Left ventricle myocardium inferior (tissue), 1 donor: Measurements from ENCODE around the gene KCNJ15. TPM values are rescaled to one million over a fixed set of nuclear protein-coding genes. Genes with fewer than 3 reads are reported as not detected.

Experiments used
- DNase-seq: peaks from one replicate; pipeline ENCODE4 v3.0.0-alpha.2; 2020
- H3K27ac ChIP-seq: fragments of 200-600 bp; replicated peaks from 2 replicates; pipeline ENCODE4 v1.8.0; 2021
- H3K27me3 ChIP-seq: fragments of 200-600 bp; 2 replicates; pipeline ENCODE4 v1.8.0; 2021; ENCODE audit warnings: low read depth
- H3K36me3 ChIP-seq: fragments of 200-600 bp; 2 replicates; pipeline ENCODE4 v1.8.0; 2021
- H3K4me1 ChIP-seq: fragments of 200-600 bp; 2 replicates; pipeline ENCODE4 v1.8.0; 2021
- H3K4me3 ChIP-seq: fragments of 200-600 bp; 2 replicates; pipeline ENCODE4 v1.8.0; 2021; ENCODE audit warnings: mild to moderate bottlenecking, moderate library complexity
- H3K9me3 ChIP-seq: fragments of 200-600 bp; replicated peaks from 2 replicates; pipeline ENCODE4 v1.8.0; 2021
- intact Hi-C: fragments of 100-400 bp; cut with micrococcal nuclease; formaldehyde crosslinking; loops from one replicate; pipeline ENCODE4 v1.11.0; 2022
- total RNA-seq: library from RNA; stranded (reverse); fragmentation: NEBNext Ultra II Directional; extraction: Animal tissue kit (Norgen Biotek cat#: 25700); gene quantifications from one replicate; pipeline ENCODE4 v1.2.1, GENCODE V29; 2021
- TF ChIP-seq, protein P1 (sequence below): fragments of 200-600 bp; IDR thresholded peaks from 2 replicates; pipeline ENCODE4 v1.8.0; 2021; ENCODE audit warnings: antibody characterized with exemption, mild to moderate bottlenecking, borderline replicate concordance
- donor health status: DM: no; HTN: yes; CAD: no; lungs with severe emphysema.

KCNJ15 gene
- total RNA-seq, 1 donor from 2014 or later, result 0.30 TPM

GRCh38 chr21:38249696-38250278 lies 7.0 kb upstream of the KCNJ15 start:
- no peaks in the 10 kb centered on the region for H3K27me3 ChIP-seq
- H3K4me1 ChIP-seq, result peaks cover 7% of the 10 kb centered on the region
- no peak overlapping the region for H3K4me3 ChIP-seq
- no peak overlapping the region for H3K27ac ChIP-seq
- no peaks in the 10 kb centered on the region for H3K36me3 ChIP-seq
- no peak for DNase-seq
- H3K9me3 ChIP-seq, result no peaks in the 10 kb centered on the region
- intact Hi-C loops, result no loop called here
- TF ChIP-seq, protein P1, sequence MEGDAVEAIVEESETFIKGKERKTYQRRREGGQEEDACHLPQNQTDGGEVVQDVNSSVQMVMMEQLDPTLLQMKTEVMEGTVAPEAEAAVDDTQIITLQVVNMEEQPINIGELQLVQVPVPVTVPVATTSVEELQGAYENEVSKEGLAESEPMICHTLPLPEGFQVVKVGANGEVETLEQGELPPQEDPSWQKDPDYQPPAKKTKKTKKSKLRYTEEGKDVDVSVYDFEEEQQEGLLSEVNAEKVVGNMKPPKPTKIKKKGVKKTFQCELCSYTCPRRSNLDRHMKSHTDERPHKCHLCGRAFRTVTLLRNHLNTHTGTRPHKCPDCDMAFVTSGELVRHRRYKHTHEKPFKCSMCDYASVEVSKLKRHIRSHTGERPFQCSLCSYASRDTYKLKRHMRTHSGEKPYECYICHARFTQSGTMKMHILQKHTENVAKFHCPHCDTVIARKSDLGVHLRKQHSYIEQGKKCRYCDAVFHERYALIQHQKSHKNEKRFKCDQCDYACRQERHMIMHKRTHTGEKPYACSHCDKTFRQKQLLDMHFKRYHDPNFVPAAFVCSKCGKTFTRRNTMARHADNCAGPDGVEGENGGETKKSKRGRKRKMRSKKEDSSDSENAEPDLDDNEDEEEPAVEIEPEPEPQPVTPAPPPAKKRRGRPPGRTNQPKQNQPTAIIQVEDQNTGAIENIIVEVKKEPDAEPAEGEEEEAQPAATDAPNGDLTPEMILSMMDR, result no peak

DNA sequence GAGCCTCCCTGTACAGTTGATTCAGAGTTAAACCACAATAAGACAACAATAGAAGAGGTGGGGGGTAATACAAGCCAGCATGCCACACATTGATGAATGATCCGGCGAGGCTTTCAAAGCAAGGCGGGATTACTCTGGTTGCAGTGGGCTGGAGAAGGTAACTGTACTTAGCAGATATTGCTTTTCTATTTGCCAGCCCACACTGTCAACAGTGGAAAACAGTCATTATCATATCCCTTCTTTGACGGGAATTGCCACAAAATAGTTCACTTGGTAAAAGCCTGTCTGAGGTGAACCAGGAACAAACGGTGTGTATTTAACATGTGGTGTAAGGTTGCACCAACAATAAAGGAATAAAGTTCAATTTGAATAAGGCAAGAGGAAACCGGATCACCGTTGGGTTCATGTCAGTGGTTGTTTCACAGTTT lies 5.8 kb upstream of the KCNJ15 start:
- peaks cover 7% of the 10 kb centered on the region for H3K4me1 ChIP-seq
- peaks cover 10% of the 10 kb centered on the region for H3K27me3 ChIP-seq
- TF ChIP-seq, protein P1, result no peak
- H3K27ac ChIP-seq, result no peak overlapping the region
- intact Hi-C loops, result no loop called here
- no peaks in the 10 kb centered on the region for H3K9me3 ChIP-seq
- no peaks in the 10 kb centered on the region for H3K36me3 ChIP-seq
- H3K4me3 ChIP-seq, result no peak overlapping the region
- DNase-seq, result no peak

DNA sequence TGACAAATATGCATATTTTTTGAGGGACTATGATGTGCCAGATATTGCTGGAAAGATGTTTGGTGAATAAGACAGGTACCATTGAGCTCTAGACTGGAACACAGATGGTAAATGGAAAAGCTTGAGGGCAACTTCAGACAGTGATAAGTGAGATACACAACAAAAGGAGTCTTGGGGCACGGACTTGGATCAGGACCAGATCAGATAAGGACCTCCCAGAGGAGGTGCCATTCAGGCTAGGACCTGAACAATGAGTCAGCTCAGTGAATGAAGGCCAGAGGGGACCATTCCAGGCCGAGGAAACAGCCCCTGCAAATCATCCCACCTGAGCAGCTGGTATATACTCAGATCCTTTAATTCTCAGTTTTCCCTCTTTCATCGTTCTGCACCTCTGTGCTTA lies 1.8 kb upstream of the KCNJ15 start:
- Histone ChIP-seq H3K4me1 (no peaks in the 10 kb centered on the region), H3K4me3 (no peak overlapping the region), H3K27ac (no peak overlapping the region), H3K9me3 (no peaks in the 10 kb centered on the region), H3K27me3 (peaks cover 21% of the 10 kb centered on the region), H3K36me3 (no peaks in the 10 kb centered on the region)
- DNase-seq, result no peak
- TF ChIP-seq, protein P1, result no peak
- intact Hi-C loops, result no loop called here

GRCh38 chr21:38255571-38256117 lies 1.1 kb upstream of the KCNJ15 start:
- TF ChIP-seq, protein P1, result no peak
- Histone ChIP-seq H3K4me1 (no peaks in the 10 kb centered on the region), H3K27ac (no peak overlapping the region), H3K9me3 (no peaks in the 10 kb centered on the region), H3K27me3 (peaks cover 21% of the 10 kb centered on the region), H3K4me3 (no peak overlapping the region), H3K36me3 (no peaks in the 10 kb centered on the region)
- DNase-seq, result no peak
- intact Hi-C loops, result no loop called here

GRCh38 chr21:38257667-38258066 lies 876 bp downstream of the KCNJ15 start:
- TF ChIP-seq, protein P1, result no peak
- peaks cover 21% of the 10 kb centered on the region for H3K27me3 ChIP-seq
- H3K9me3 ChIP-seq, result no peaks in the 10 kb centered on the region
- H3K4me1 ChIP-seq, result no peaks in the 10 kb centered on the region
- no peak overlapping the region for H3K4me3 ChIP-seq
- no peak for DNase-seq
- intact Hi-C loops, result no loop called here
- no peak overlapping the region for H3K27ac ChIP-seq
- H3K36me3 ChIP-seq, result no peaks in the 10 kb centered on the region
